MM.1S (cell line): ENCODE results near the gene AKAP1.

ENCODE experiments used
- EZH2 ChIP-seq: fragments of 300-600 bp; sonication (generic); optimal IDR thresholded peaks from 2 replicates; pipeline ENCODE3; 2017; ENCODE audit warnings: low read depth, mild to moderate bottlenecking, antibody characterized with exemption, low read length, mixed read lengths
- EZH2phosphoT487 ChIP-seq: fragments of 300-600 bp; sonication (generic); IDR thresholded peaks from 2 replicates; pipeline ENCODE4 v1.6.1; 2018; ENCODE audit warnings: antibody characterized with exemption, low read length
- TF ChIP-seq, protein P1 (sequence below): fragments of 300-600 bp; sonication (generic); IDR thresholded peaks from 2 replicates; pipeline ENCODE4 v1.5.1; 2016; ENCODE audit warnings: antibody characterized with exemption, low read length, mixed read lengths

DNA sequence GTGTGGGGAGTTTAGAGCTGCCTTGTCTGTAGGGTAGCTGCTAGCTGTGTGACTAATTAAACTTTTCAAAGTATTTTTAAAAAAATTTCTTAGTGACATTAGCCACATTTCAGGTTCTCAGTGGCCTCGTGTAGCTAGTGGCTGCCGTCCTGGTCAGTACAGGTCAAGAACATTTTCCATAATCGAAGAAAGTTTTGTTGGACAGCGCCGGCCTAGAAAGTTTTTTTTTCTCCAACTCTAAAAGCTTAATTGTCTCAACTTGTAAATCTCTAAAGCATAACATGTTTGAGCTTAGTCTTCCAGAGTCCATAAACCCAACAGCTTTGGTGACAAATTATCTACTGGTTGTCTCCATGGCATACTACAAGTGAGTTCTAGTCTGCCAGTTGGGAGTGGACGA lies 4.3 kb downstream of the AKAP1 start:
- TF ChIP-seq, protein P1, sequence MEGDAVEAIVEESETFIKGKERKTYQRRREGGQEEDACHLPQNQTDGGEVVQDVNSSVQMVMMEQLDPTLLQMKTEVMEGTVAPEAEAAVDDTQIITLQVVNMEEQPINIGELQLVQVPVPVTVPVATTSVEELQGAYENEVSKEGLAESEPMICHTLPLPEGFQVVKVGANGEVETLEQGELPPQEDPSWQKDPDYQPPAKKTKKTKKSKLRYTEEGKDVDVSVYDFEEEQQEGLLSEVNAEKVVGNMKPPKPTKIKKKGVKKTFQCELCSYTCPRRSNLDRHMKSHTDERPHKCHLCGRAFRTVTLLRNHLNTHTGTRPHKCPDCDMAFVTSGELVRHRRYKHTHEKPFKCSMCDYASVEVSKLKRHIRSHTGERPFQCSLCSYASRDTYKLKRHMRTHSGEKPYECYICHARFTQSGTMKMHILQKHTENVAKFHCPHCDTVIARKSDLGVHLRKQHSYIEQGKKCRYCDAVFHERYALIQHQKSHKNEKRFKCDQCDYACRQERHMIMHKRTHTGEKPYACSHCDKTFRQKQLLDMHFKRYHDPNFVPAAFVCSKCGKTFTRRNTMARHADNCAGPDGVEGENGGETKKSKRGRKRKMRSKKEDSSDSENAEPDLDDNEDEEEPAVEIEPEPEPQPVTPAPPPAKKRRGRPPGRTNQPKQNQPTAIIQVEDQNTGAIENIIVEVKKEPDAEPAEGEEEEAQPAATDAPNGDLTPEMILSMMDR: no peak
- no peak for TF ChIP-seq EZH2
- TF ChIP-seq EZH2phosphoT487: no peak
